RWPE2 (cell line): Measurements from ENCODE around the gene AHCY.

Source experiments
- ATAC-seq: fragments of 200-7000 bp; cut with Tn5 transposase; 3 replicates; pipeline ENCODE4 v1.9.1; 2021; ENCODE audit warnings: low read depth
- DNase-seq: peaks from one replicate; pipeline ENCODE4 v3.0.0-alpha.2; 2020; ENCODE audit warnings: low spot score
- H3K27ac ChIP-seq: fragments of 450-650 bp; 2 replicates; pipeline ENCODE4 v1.5.1; 2017; ENCODE audit warnings: mild to moderate bottlenecking; ENCODE audit not compliant: poor library complexity, severe bottlenecking
- H3K27me3 ChIP-seq: fragments of 250-450 bp; sonication (Bioruptor Pico); 2 replicates; pipeline ENCODE4 v1.5.1; 2021; ENCODE audit warnings: mild to moderate bottlenecking, moderate library complexity; ENCODE audit not compliant: insufficient read depth, poor library complexity, severe bottlenecking
- H3K36me3 ChIP-seq: fragments of 250-450 bp; sonication (Bioruptor Pico); 2 replicates; pipeline ENCODE4 v1.5.1; 2020; ENCODE audit warnings: low read depth, mild to moderate bottlenecking, moderate library complexity
- H3K4me1 ChIP-seq: fragments of 250-450 bp; sonication (Bioruptor Pico); 2 replicates; pipeline ENCODE4 v1.5.1; 2021; ENCODE audit warnings: mild to moderate bottlenecking, moderate library complexity; ENCODE audit not compliant: insufficient read depth, poor library complexity, severe bottlenecking
- H3K4me3 ChIP-seq: fragments of 250-450 bp; sonication (Bioruptor Pico); 2 replicates; pipeline ENCODE4 v1.5.1; 2021; ENCODE audit warnings: mild to moderate bottlenecking, moderate library complexity; ENCODE audit not compliant: severe bottlenecking
- H3K9me3 ChIP-seq: fragments of 250-450 bp; sonication (Bioruptor Pico); 2 replicates; pipeline ENCODE4 v1.5.1; 2021; ENCODE audit warnings: mild to moderate bottlenecking, moderate library complexity; ENCODE audit not compliant: severe bottlenecking
- CTCF ChIP-seq: fragments of 450-650 bp; IDR thresholded peaks from one replicate; pipeline ENCODE4 v1.5.1; 2017; ENCODE audit warnings: mild to moderate bottlenecking, moderate library complexity; ENCODE audit not compliant: poor library complexity, severe bottlenecking

Gene AHCY

GRCh38 chr20:34251619-34252018 lies 51.5 kb downstream of the AHCY start:
- TF ChIP-seq CTCF = no peak
- H3K27ac ChIP-seq = no peak overlapping the region
- DNase-seq (no peak), ATAC-seq (no peak)
- H3K27me3 ChIP-seq = no peaks in the 10 kb centered on the region
- H3K9me3 ChIP-seq = no peaks in the 10 kb centered on the region
- H3K4me3 ChIP-seq = no peak overlapping the region
- no peaks in the 10 kb centered on the region for H3K4me1 ChIP-seq
- H3K36me3 ChIP-seq = no peaks in the 10 kb centered on the region

GRCh38 chr20:34250005-34250404 lies 53.1 kb downstream of the AHCY start:
- DNase-seq = no peak
- ATAC-seq = peak; percentile 30; the same call in 1 of the 3 replicates
- Histone ChIP-seq H3K4me1 (no peaks in the 10 kb centered on the region), H3K4me3 (no peak overlapping the region), H3K27ac (no peak overlapping the region), H3K27me3 (no peaks in the 10 kb centered on the region), H3K36me3 (no peaks in the 10 kb centered on the region), H3K9me3 (no peaks in the 10 kb centered on the region)
- no peak for TF ChIP-seq CTCF

- Histone ChIP-seq H3K4me3 (no peak overlapping the region), H3K27me3 (no peaks in the 10 kb centered on the region), H3K27ac (no peak overlapping the region), H3K9me3 (no peaks in the 10 kb centered on the region), H3K4me1 (no peaks in the 10 kb centered on the region), H3K36me3 (no peaks in the 10 kb centered on the region)
- ATAC-seq (no peak), DNase-seq (no peak)
- TF ChIP-seq CTCF = no peak
Measured at GRCh38 chr20:34249291-34249690, 53.9 kb downstream of the AHCY start.

- TF ChIP-seq CTCF = no peak
- no peaks in the 10 kb centered on the region for H3K4me1 ChIP-seq
- no peaks in the 10 kb centered on the region for H3K9me3 ChIP-seq
- peaks cover under 1% of the 10 kb centered on the region for H3K27me3 ChIP-seq
- no peak overlapping the region for H3K27ac ChIP-seq
- H3K4me3 ChIP-seq = no peak overlapping the region
- no peak for ATAC-seq
- no peaks in the 10 kb centered on the region for H3K36me3 ChIP-seq
- DNase-seq = no peak
Measured at GRCh38 chr20:34246126-34246626, 57.0 kb downstream of the AHCY start.

GRCh38 chr20:34243377-34243776 lies 59.8 kb downstream of the AHCY start:
- peaks cover 2% of the 10 kb centered on the region for H3K9me3 ChIP-seq
- H3K4me1 ChIP-seq = no peaks in the 10 kb centered on the region
- ATAC-seq (no peak), DNase-seq (no peak)
- H3K36me3 ChIP-seq = no peaks in the 10 kb centered on the region
- no peak overlapping the region for H3K4me3 ChIP-seq
- peaks cover 17% of the 10 kb centered on the region for H3K27me3 ChIP-seq
- H3K27ac ChIP-seq = no peak overlapping the region
- no peak for TF ChIP-seq CTCF
